Mesenchymal stem cell (in vitro differentiated cells and primary cell): Measurements from ENCODE around the gene SST.
"Not testable (repeated sequence)": the region's sequence is repeated elsewhere in the genome, so short reads cannot be mapped to it uniquely, and the experiment has no call there.

ENCODE experiments used
- DNase-seq: peaks from one replicate; pipeline ENCODE4 v3.0.0-alpha.2; 2013
- H2AFZ ChIP-seq: one replicate; pipeline ENCODE4 v1.6.1; 2013; ENCODE audit warnings: low read depth, mild to moderate bottlenecking, control low read depth, inconsistent platforms, low read length, moderate library complexity
- H2AK5ac ChIP-seq: 2 replicates; pipeline ENCODE4 v1.6.1; 2013; ENCODE audit warnings: low read length, moderate library complexity, mild to moderate bottlenecking, inconsistent platforms; ENCODE audit not compliant: severe bottlenecking
- H2BK120ac ChIP-seq: one replicate; pipeline ENCODE4 v1.6.1; 2013; ENCODE audit warnings: low read depth, mild to moderate bottlenecking, inconsistent platforms, low read length, moderate library complexity
- H2BK12ac ChIP-seq, 2 experiments: one replicate each; pipeline ENCODE4 v1.6.1; 2013; ENCODE audit warnings: inconsistent platforms in 2 of 2, low read length in 2 of 2, mild to moderate bottlenecking in 2 of 2, moderate library complexity in 2 of 2, control low read depth in 1 of 2
- H2BK15ac ChIP-seq: one replicate; pipeline ENCODE4 v1.6.1; 2013; ENCODE audit warnings: mild to moderate bottlenecking, low read depth, inconsistent platforms; ENCODE audit not compliant: poor library complexity, severe bottlenecking
- H2BK5ac ChIP-seq: 2 replicates; pipeline ENCODE4 v1.6.1; 2013; ENCODE audit warnings: low read depth, mild to moderate bottlenecking, low read length, control low read depth, inconsistent platforms; ENCODE audit not compliant: poor library complexity, severe bottlenecking
- H3K14ac ChIP-seq, 2 experiments: one replicate each; pipeline ENCODE4 v1.6.1; 2013; ENCODE audit warnings: inconsistent platforms in 2 of 2, low read length in 2 of 2, control low read depth in 1 of 2, mild to moderate bottlenecking in 1 of 2, moderate library complexity in 1 of 2
- H3K18ac ChIP-seq, 2 experiments: one replicate each; pipeline ENCODE4 v1.6.1; 2013; ENCODE audit warnings: inconsistent platforms in 2 of 2, low read length in 2 of 2, control low read depth in 1 of 2, low read depth in 1 of 2, mild to moderate bottlenecking in 1 of 2
- H3K23ac ChIP-seq, 2 experiments: one replicate each; pipeline ENCODE4 v1.6.1; 2013; ENCODE audit warnings: inconsistent platforms in 2 of 2, low read length in 2 of 2, mild to moderate bottlenecking in 2 of 2, moderate library complexity in 2 of 2, control low read depth in 1 of 2
- H3K27ac ChIP-seq: 2 replicates; pipeline ENCODE4 v1.5.1; 2013; ENCODE audit warnings: mild to moderate bottlenecking, moderate library complexity, low read length, control low read depth, inconsistent platforms; ENCODE audit not compliant: poor library complexity, severe bottlenecking
- H3K27me3 ChIP-seq, 2 experiments: 2 replicates each; pipeline versions ENCODE4 v1.6.1 to v1.7.0; 2013; ENCODE audit warnings: low read length in 2 of 2, mild to moderate bottlenecking in 2 of 2, moderate library complexity in 2 of 2, control low read depth in 1 of 2, inconsistent platforms in 1 of 2; ENCODE audit not compliant: control insufficient read depth in 1 of 2, insufficient read depth in 1 of 2
- H3K36me3 ChIP-seq, 2 experiments: 2 replicates each; pipeline versions ENCODE4 v1.6.1 to v1.7.0; 2013; ENCODE audit warnings: low read length in 2 of 2, control low read depth in 1 of 2, inconsistent platforms in 1 of 2, low read depth in 1 of 2, mild to moderate bottlenecking in 1 of 2; ENCODE audit not compliant: insufficient read depth in 2 of 2, control insufficient read depth in 1 of 2
- H3K4ac ChIP-seq, 2 experiments: one replicate each; pipeline ENCODE4 v1.6.1; 2013; ENCODE audit warnings: inconsistent platforms in 2 of 2, low read length in 2 of 2, mild to moderate bottlenecking in 2 of 2, moderate library complexity in 2 of 2, control low read depth in 1 of 2, low read depth in 1 of 2
- H3K4me1 ChIP-seq: 2 replicates; pipeline ENCODE4 v1.6.1; 2013; ENCODE audit warnings: low read depth, low read length, control low read depth; ENCODE audit not compliant: control insufficient read depth, insufficient read depth
- H3K4me2 ChIP-seq: 2 replicates; pipeline ENCODE4 v1.6.1; 2013; ENCODE audit warnings: low read length, mild to moderate bottlenecking, inconsistent platforms; ENCODE audit not compliant: poor library complexity, severe bottlenecking
- H3K4me3 ChIP-seq, 2 experiments: 2 replicates each; pipeline versions ENCODE4 v1.5.1 to v1.7.0; 2013; ENCODE audit warnings: low read length in 2 of 2, mild to moderate bottlenecking in 2 of 2, control low read depth in 1 of 2, low read depth in 1 of 2; ENCODE audit not compliant: insufficient read depth in 1 of 2
- H3K79me1 ChIP-seq: replicated peaks from 2 replicates; pipeline ENCODE4 v1.6.1; 2013; ENCODE audit warnings: mild to moderate bottlenecking, control low read depth, low read length, inconsistent platforms; ENCODE audit not compliant: poor library complexity, severe bottlenecking
- H3K9ac ChIP-seq: 2 replicates; pipeline ENCODE4 v1.7.0; 2013; ENCODE audit warnings: mild to moderate bottlenecking, low read length, moderate library complexity
- H3K9me3 ChIP-seq: 2 replicates; pipeline ENCODE4 v1.7.0; 2013; ENCODE audit warnings: mild to moderate bottlenecking, low read length; ENCODE audit not compliant: control insufficient read depth
- H4K8ac ChIP-seq: one replicate; pipeline ENCODE4 v1.6.1; 2013; ENCODE audit warnings: inconsistent platforms, mild to moderate bottlenecking, low read length, moderate library complexity
- H4K91ac ChIP-seq: one replicate; pipeline ENCODE4 v1.6.1; 2013; ENCODE audit warnings: mild to moderate bottlenecking, low read length, inconsistent platforms
- WGBS: methylation state at CpG from one replicate; pipeline ENCODE4 v1.1.7; 2013; ENCODE audit warnings: mixed read lengths; 5-methylcytosine and 5-hydroxymethylcytosine counted together

Gene SST

GRCh38 chr3:187684880-187685279 lies 14.7 kb upstream of the SST start:
- Histone ChIP-seq H2BK12ac (no peak overlapping the region), H3K4ac (no peak overlapping the region), H3K9me3 (peaks cover 13% of the 10 kb centered on the region), H2AK5ac (no peak overlapping the region), H3K4me3 (no peak overlapping the region), H3K9ac (no peak overlapping the region), H2AFZ (no peak overlapping the region), H2BK15ac (no peak overlapping the region), H3K4me2 (no peak overlapping the region), H3K14ac (no peak overlapping the region), H3K27ac (no peak overlapping the region), H3K79me1 (no peaks in the 10 kb centered on the region), H2BK5ac (no peak overlapping the region), H3K18ac (no peak overlapping the region), H2BK120ac (no peak overlapping the region), H3K27me3 (peaks cover 5 to 18% of the 10 kb centered on the region in 2 experiments), H4K8ac (no peak overlapping the region), H3K36me3 (no peaks in the 10 kb centered on the region), H3K23ac (no peak overlapping the region), H3K4me1 (no peaks in the 10 kb centered on the region), H4K91ac (no peak overlapping the region)
- peak; percentile 31 for DNase-seq
- no CpG with 5 or more reads among the region's 2 CpGs for WGBS

- H2AFZ ChIP-seq = no peak overlapping the region
- H3K14ac ChIP-seq = no peak overlapping the region
- H4K8ac ChIP-seq = no peak overlapping the region
- H3K23ac ChIP-seq = no peak overlapping the region
- no peak overlapping the region for H3K4me2 ChIP-seq
- WGBS = 100% methylated on average over 1 of the region's 1 CpG
- no peaks in the 10 kb centered on the region for H3K4me1 ChIP-seq
- peaks cover 13% of the 10 kb centered on the region for H3K9me3 ChIP-seq
- peaks cover 5 to 18% of the 10 kb centered on the region in 2 experiments for H3K27me3 ChIP-seq
- H3K4ac ChIP-seq = no peak overlapping the region
- H3K9ac ChIP-seq = no peak overlapping the region
- no peaks in the 10 kb centered on the region for H3K36me3 ChIP-seq
- DNase-seq = no peak
- H3K79me1 ChIP-seq = no peaks in the 10 kb centered on the region
- no peak overlapping the region for H2AK5ac ChIP-seq
- no peak overlapping the region for H3K4me3 ChIP-seq
- no peak overlapping the region for H2BK15ac ChIP-seq
- no peak overlapping the region for H2BK120ac ChIP-seq
- no peak overlapping the region for H3K27ac ChIP-seq
- H4K91ac ChIP-seq = no peak overlapping the region
- H2BK12ac ChIP-seq = no peak overlapping the region
- no peak overlapping the region for H2BK5ac ChIP-seq
- no peak overlapping the region for H3K18ac ChIP-seq
Measured at GRCh38 chr3:187684444-187684843, 14.2 kb upstream of the SST start.

- H3K23ac ChIP-seq, H3K14ac ChIP-seq, H4K8ac ChIP-seq, H2BK15ac ChIP-seq, H2BK120ac ChIP-seq, H2BK5ac ChIP-seq, H2AFZ ChIP-seq, H3K9ac ChIP-seq, H3K27ac ChIP-seq, H3K18ac ChIP-seq, H3K4me2 ChIP-seq, H3K79me1 ChIP-seq, H3K36me3 ChIP-seq, H3K9me3 ChIP-seq, H3K4ac ChIP-seq, H2AK5ac ChIP-seq, H3K4me3 ChIP-seq, H4K91ac ChIP-seq, DNase-seq, H2BK12ac ChIP-seq, H3K27me3 ChIP-seq, H3K4me1 ChIP-seq: not testable (repeated sequence)
- WGBS = 89% methylated on average over 11 of the region's 11 CpGs
Measured at GRCh38 chr3:187681756-187682155, 11.6 kb upstream of the SST start.

- H3K18ac ChIP-seq = no peak overlapping the region
- H3K4me1 ChIP-seq = no peaks in the 10 kb centered on the region
- H3K4ac ChIP-seq = no peak overlapping the region
- no peak overlapping the region for H2BK12ac ChIP-seq
- no peak overlapping the region for H3K14ac ChIP-seq
- H3K4me2 ChIP-seq = no peak overlapping the region
- no peak overlapping the region for H4K91ac ChIP-seq
- H3K4me3 ChIP-seq = no peak overlapping the region
- DNase-seq = peak; percentile 75
- no peak overlapping the region for H4K8ac ChIP-seq
- no peak overlapping the region for H2BK5ac ChIP-seq
- H3K36me3 ChIP-seq = no peaks in the 10 kb centered on the region
- peaks cover 3% of the 10 kb centered on the region for H3K9me3 ChIP-seq
- H2AFZ ChIP-seq = no peak overlapping the region
- no peak overlapping the region for H2AK5ac ChIP-seq
- WGBS = 34% methylated on average over 5 of the region's 7 CpGs
- H3K27me3 ChIP-seq = peaks cover 0 to 8% of the 10 kb centered on the region in 2 experiments
- H2BK15ac ChIP-seq = no peak overlapping the region
- no peak overlapping the region for H3K23ac ChIP-seq
- peak overlapping the region; percentile 4 for H3K9ac ChIP-seq
- H3K79me1 ChIP-seq = no peaks in the 10 kb centered on the region
- no peak overlapping the region for H2BK120ac ChIP-seq
- no peak overlapping the region for H3K27ac ChIP-seq
Measured at GRCh38 chr3:187679638-187680396, 9.6 kb upstream of the SST start.
